Measurements from ENCODE around the gene CKS2.
"Not testable (repeated sequence)": the region's sequence is repeated elsewhere in the genome, so short reads cannot be mapped to it uniquely, and the experiment has no call there.

Gene CKS2

GRCh38 chr9:89311346-89312221, 589 bp downstream of the CKS2 start:
- DNase-seq (ENCODE audit: low spot score), result no peak

DNA sequence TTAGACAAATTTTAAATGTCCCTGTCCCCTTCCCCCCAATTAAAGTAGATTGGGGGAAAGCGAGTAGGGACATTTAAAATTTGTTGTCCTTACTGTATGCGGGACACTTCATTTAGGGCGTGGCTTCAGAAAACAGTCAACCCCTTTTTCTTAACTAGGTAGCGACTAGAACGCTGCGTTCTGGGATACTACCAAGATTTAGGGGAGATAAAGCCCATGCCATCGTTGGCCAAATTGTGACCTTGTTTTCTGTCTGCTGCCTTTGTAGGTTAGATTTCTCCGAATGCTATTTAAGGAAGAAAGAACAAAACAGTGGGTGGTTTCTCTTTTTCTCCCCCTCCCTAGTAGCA, 1.2 kb downstream of the CKS2 start:
- DNase-seq (ENCODE audit: low spot score), result no peak

DNA sequence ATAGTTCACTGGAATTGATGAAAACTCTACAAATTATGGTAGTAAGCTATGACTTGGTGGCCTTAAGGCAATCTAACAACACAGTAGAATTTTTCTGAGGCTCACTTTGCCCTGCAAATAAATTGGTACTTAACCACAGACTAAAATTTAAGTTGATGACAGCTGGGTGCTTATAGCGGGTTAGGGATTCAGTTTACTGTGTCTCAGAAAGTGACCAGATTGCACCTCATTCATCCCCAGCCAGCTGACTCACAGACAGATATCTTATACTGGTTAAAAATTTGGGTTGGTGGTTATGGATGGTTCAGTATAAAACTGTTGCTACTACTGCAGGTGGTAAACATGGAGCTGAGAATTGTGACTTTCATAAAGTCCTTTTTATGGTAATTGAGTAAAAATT, 2.8 kb downstream of the CKS2 start:
- no peak for DNase-seq (ENCODE audit: low spot score)

- no peak for DNase-seq (ENCODE audit: low spot score)
Measured at GRCh38 chr9:89314955-89315354, 4.0 kb downstream of the CKS2 start.

DNA sequence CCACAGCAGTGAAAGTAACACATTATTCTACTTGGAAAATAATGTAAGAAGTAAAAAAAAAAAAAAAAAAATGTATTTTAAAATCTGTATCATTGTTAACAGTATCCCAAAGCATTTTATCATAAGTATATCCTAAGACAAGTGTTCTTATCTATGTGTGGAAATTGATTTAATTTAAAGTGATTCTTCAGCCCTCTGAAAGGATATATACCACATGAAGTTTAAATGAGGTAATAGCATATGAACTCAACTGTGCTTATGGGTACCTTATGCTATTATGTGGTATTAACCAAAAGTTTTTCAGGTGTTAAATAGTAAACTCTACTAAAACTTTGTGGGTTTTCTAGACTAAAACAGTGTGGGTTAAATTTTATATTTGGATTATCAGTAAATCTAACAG, 4.5 kb downstream of the CKS2 start:
- no peak for DNase-seq (ENCODE audit: low spot score)

GRCh38 chr9:89317282-89317681, 6.3 kb downstream of the CKS2 start:
- DNase-seq (ENCODE audit: low spot score), result no peak

- peak; percentile 93 for DNase-seq (ENCODE audit: low spot score)
Measured at GRCh38 chr9:89318123-89319014, 7.4 kb downstream of the CKS2 start, which contains the start of gene SECISBP2. TSS of gene SECISBP2 (plus strand) at chr9:89318500. CDS start at chr9:89318577, 77 bp downstream.

GRCh38 chr9:89319015-89319905, 8.3 kb downstream of the CKS2 start:
- DNase-seq (ENCODE audit: low spot score), result no peak

DNA sequence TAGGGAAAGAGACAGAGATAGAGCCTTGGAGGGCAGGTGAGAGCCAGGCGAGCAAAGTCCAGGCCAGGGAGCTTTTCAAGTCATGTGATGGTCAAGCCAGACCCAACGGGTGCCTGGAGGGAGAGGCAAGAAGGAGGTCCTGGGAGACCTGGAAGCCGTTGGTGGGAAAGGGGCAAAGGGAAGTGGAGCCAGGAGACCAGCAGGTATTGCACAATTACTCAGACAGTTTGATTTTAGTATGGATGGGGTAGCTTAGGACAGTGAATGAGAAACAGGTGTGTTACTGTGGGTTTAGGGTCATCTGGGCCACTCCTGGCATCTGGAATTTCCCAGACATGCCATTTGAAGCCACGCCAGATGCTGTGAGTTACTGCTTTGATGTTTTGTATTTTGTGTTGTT, 12.4 kb downstream of the CKS2 start:
- no peak for DNase-seq (ENCODE audit: low spot score)

GRCh38 chr9:89325733-89326132, 14.7 kb downstream of the CKS2 start:
- no peak for DNase-seq (ENCODE audit: low spot score)

DNA sequence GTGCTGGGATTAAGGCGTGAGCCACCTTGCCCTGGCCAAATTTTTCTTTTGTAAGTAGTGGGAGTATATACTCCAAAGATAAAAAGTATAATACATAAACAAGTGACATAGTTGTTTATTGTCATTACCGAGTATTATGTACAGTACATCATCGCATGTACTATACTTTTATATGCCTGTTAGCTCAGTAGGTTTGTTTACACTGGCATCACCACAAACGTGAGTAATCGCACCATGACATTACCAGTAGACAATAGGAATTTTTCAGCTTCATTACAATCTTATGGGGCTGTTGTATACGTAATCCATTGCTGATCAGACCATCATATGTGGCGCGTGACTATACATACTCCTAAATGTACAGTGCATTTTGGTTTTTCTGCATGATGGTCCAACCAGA, 17.1 kb downstream of the CKS2 start:
- DNase-seq (ENCODE audit: low spot score), result no peak

GRCh38 chr9:89329917-89330316, 18.9 kb downstream of the CKS2 start:
- no peak for DNase-seq (ENCODE audit: low spot score)

DNA sequence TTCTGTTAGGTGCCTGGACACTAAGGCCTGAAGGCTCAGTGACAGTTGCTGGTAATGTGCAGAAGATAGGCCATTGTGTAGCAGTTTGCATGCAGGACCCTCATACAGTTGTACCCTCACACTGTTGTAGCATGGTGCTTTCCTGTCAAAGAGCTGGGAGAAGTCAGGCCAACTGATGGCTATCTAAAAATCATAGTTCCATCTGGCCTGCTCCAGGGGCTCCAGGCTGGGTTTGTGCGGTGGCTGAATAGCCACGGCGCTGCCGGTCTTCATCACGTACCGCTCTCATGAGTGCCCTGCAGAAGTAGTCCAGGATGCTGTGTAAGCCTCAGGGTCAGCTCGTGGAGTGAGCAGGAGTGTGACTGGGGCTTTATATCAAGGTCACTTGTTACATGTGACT, 19.5 kb downstream of the CKS2 start:
- DNase-seq (ENCODE audit: low spot score), result no peak

DNA sequence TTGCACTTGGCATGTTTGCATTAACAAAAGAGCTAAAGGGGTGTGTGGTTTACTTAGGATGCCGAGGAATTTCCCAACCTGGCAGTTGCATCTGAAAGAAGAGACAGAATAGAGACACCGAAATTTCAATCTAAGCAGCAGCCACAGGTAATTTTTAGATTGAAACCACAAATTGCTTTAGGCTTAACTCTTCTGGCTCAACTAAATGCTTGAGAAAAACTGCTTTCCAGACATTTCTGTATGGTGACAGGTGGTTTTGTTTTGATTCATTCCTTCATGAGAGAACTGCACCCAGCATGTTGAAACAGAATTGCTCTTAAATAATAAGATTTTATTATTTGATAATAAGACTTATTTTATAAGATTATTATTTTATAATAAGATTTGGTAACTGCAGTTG, 28.8 kb downstream of the CKS2 start:
- no peak for DNase-seq (ENCODE audit: low spot score)

DNA sequence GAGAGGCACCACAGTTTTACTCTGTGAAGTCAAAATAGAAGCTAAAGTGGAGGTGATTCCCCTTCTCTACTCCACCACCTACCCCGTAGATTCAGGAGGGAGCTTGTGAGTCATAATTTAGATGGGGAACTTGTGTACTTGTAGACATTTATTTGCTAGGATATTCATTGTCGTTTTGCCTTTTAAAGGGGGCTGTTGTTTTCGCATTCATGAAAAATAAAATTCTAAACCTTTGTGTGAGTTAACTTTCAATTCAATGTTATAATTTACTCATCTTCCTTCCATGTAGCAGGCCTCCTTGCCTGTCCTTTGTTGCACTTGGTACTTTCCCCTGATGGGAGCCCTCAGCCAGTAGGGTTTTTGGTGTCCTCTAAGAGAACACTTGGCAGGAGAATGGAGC, 29.3 kb downstream of the CKS2 start:
- no peak for DNase-seq (ENCODE audit: low spot score)

GRCh38 chr9:89342213-89342612, 31.2 kb downstream of the CKS2 start:
- DNase-seq (ENCODE audit: low spot score), result no peak

DNA sequence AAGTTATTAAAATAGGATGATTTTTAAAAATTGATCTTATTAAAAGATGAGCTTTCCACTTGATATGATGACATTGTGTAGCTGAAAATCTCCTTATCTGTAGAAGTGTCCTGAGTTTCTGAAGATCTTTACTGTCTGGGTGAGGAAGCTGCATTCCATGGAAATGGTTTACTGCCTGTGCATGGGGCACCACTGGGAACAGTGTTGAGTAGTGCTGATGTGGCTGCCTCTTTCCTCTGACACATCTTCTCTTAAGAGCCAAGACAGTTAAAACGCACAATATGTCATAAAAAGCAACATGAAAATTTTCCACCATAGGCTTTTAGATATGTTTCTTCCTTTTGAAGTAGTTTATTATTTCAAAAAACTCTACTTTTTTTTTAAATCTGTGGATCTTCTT, 32.0 kb downstream of the CKS2 start:
- DNase-seq (ENCODE audit: low spot score), result no peak

GRCh38 chr9:89343812-89344211, 32.8 kb downstream of the CKS2 start:
- not testable (repeated sequence) for DNase-seq (ENCODE audit: low spot score)

- DNase-seq (ENCODE audit: low spot score), result no peak
Measured at GRCh38 chr9:89345476-89345875, 34.5 kb downstream of the CKS2 start.

- no peak for DNase-seq (ENCODE audit: low spot score)
Measured at GRCh38 chr9:89346696-89347095, 35.7 kb downstream of the CKS2 start.

- no peak for DNase-seq (ENCODE audit: low spot score)
Measured at GRCh38 chr9:89347651-89348050, 36.7 kb downstream of the CKS2 start.

DNA sequence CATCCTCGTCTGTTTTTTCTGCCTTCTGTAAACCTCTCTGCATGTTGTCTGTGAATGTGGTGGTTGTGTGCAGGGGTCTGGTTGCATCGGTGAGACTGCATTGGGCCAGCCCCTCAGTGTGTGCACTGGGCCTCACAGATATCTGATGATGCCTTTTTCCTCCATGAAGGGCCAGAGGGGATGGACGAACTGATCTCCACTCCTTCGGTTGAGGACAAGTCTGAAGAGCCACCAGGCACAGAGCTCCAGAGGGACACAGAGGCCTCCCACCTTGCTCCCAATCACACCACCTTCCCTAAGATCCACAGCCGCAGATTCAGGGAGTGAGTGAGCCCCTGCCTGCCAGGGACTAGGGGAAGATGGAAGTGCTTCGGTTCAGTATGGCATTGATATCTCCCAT, 38.6 kb downstream of the CKS2 start:
- no peak for DNase-seq (ENCODE audit: low spot score)

All from globus pallidus (tissue), 1 donor.